ENCODE measurements around the gene XIRP1. TPM values are rescaled to one million over a fixed set of nuclear protein-coding genes. Genes with fewer than 3 reads are reported as not detected.

XIRP1 gene
- total and polyA plus RNA-seq, 4 donors = 0.01 TPM; not detected in 3

GRCh38 chr3:39170461-39170860 lies 21.9 kb downstream of the XIRP1 start:
- no peak for TF ChIP-seq NR2F2 (IDR thresholded peaks at IDR 0.05)
- no peak for TF ChIP-seq REST (IDR thresholded peaks at IDR 0.05)
- no peak for TF ChIP-seq FOXA1 (IDR thresholded peaks at IDR 0.05)
- no peak for TF ChIP-seq HNF4A (conservative IDR thresholded peaks at IDR 0.05)
- TF ChIP-seq ATF3 (IDR thresholded peaks at IDR 0.05) = no peak
- Histone ChIP-seq H3K9me3 (ENCODE audit: control insufficient read depth in 4 of 4, low read length in 3 of 4) (no peaks in the 10 kb centered on the region), H3K4me1 (ENCODE audit: control insufficient read depth in 4 of 4, insufficient read depth in 4 of 4, low read length in 3 of 4) (peaks cover 6 to 12% (median 10%) of the 10 kb centered on the region in 4 donors), H3K27ac (ENCODE audit: low read depth in 1 of 2, low read length in 2 of 2) (no peak overlapping the region), H3K9ac (ENCODE audit: low read depth in 1 of 2, low read length in 2 of 2) (no peak overlapping the region), H3K27me3 (ENCODE audit: control insufficient read depth in 4 of 4, insufficient read depth in 4 of 4, low read length in 3 of 4) (no peaks in the 10 kb centered on the region), H3K36me3 (ENCODE audit: control insufficient read depth in 4 of 4, insufficient read depth in 3 of 4, low read depth in 1 of 4, low read length in 3 of 4) (no peaks in the 10 kb centered on the region), H3K4me3 (ENCODE audit: low read depth in 1 of 3, low read length in 3 of 3) (no peak overlapping the region)
- DNase-seq (ENCODE audit: low spot score) = no peak
- WGBS = 94% methylated on average over 4 of the region's 4 CpGs

GRCh38 chr3:39169712-39170111 lies 22.7 kb downstream of the XIRP1 start:
- Histone ChIP-seq H3K27me3 (ENCODE audit: control insufficient read depth in 4 of 4, insufficient read depth in 4 of 4, low read length in 3 of 4) (no peaks in the 10 kb centered on the region), H3K9me3 (ENCODE audit: control insufficient read depth in 4 of 4, low read length in 3 of 4) (no peaks in the 10 kb centered on the region), H3K4me3 (ENCODE audit: low read depth in 1 of 3, low read length in 3 of 3) (no peak overlapping the region), H3K36me3 (ENCODE audit: control insufficient read depth in 4 of 4, insufficient read depth in 3 of 4, low read depth in 1 of 4, low read length in 3 of 4) (no peaks in the 10 kb centered on the region), H3K9ac (ENCODE audit: low read depth in 1 of 2, low read length in 2 of 2) (no peak overlapping the region), H3K27ac (ENCODE audit: low read depth in 1 of 2, low read length in 2 of 2) (no peak overlapping the region), H3K4me1 (ENCODE audit: control insufficient read depth in 4 of 4, insufficient read depth in 4 of 4, low read length in 3 of 4) (peaks cover 6 to 12% (median 10%) of the 10 kb centered on the region in 4 donors)
- WGBS = 25% methylated on average over 1 of the region's 1 CpG
- DNase-seq (ENCODE audit: low spot score) = no peak
- no peak for TF ChIP-seq HNF4G (IDR thresholded peaks at IDR 0.05)
- TF ChIP-seq TAF1 (conservative IDR thresholded peaks at IDR 0.05) = no peak

- DNase-seq (ENCODE audit: low spot score) = peak; percentile 24
- 93% methylated on average over 5 of the region's 5 CpGs for WGBS
- TF ChIP-seq HNF4A (conservative IDR thresholded peaks at IDR 0.05) (no peak), NR2F2 (IDR thresholded peaks at IDR 0.05) (no peak), GABPA (IDR thresholded peaks at IDR 0.05 in 1 of 2, conservative IDR thresholded peaks at IDR 0.05 in 1 of 2) (no peak), EGR1 (IDR thresholded peaks at IDR 0.05; ENCODE audit: low read depth in 2 of 2) (no peak), JUND (IDR thresholded peaks at IDR 0.05) (no peak), REST (IDR thresholded peaks at IDR 0.05) (no peak), SP1 (IDR thresholded peaks at IDR 0.05) (no peak), YY1 (IDR thresholded peaks at IDR 0.05) (no peak), RXRA (IDR thresholded peaks at IDR 0.05) (no peak), HNF4G (IDR thresholded peaks at IDR 0.05) (no peak), CTCF (IDR thresholded peaks at IDR 0.05; ENCODE audit: low read depth, low read length, missing input control) (no peak), FOXA2 (IDR thresholded peaks at IDR 0.05) (no peak), RAD21 (IDR thresholded peaks at IDR 0.05) (no peak), TAF1 (conservative IDR thresholded peaks at IDR 0.05) (no peak), MAX (IDR thresholded peaks at IDR 0.05) (no peak), FOXA1 (IDR thresholded peaks at IDR 0.05) (no peak)
Measured at GRCh38 chr3:39168156-39168780, 24.1 kb downstream of the XIRP1 start.

More at GRCh38 chr3:39168156-39168780, 24.1 kb downstream of the XIRP1 start:
- H3K27me3 ChIP-seq (ENCODE audit: control insufficient read depth in 4 of 4, insufficient read depth in 4 of 4, low read length in 3 of 4) = no peaks in the 10 kb centered on the region
- H3K9me3 ChIP-seq (ENCODE audit: control insufficient read depth in 4 of 4, low read length in 3 of 4) = no peaks in the 10 kb centered on the region
- no peak overlapping the region for H3K4me3 ChIP-seq (ENCODE audit: low read depth in 1 of 3, low read length in 3 of 3)
- H3K9ac ChIP-seq (ENCODE audit: low read depth in 1 of 2, low read length in 2 of 2) = no peak overlapping the region
- peak overlapping the region in 1 of 2 donors; percentile 13 for H3K27ac ChIP-seq (ENCODE audit: low read depth in 1 of 2, low read length in 2 of 2)
- no peaks in the 10 kb centered on the region for H3K36me3 ChIP-seq (ENCODE audit: control insufficient read depth in 4 of 4, insufficient read depth in 3 of 4, low read depth in 1 of 4, low read length in 3 of 4)
- peaks cover 6 to 12% (median 10%) of the 10 kb centered on the region in 4 donors for H3K4me1 ChIP-seq (ENCODE audit: control insufficient read depth in 4 of 4, insufficient read depth in 4 of 4, low read length in 3 of 4)
